Stimulated activated CD8-positive, alpha-beta memory T cell treated with anti-CD3 and anti-CD28 coated beads, Interleukin-4, amount 100 ng/mL, for 24 hours (primary cell): Measurements from ENCODE around the gene GATM.

Experiments
- DNase-seq: peaks from one replicate; pipeline ENCODE4 v3.0.0-alpha.2; 2020; ENCODE audit warnings: low read depth

Gene GATM

GRCh38 chr15:45378149-45378912 lies at the start of gene GATM:
Gene GATM (minus strand): TSS chr15:45378544. CDS start chr15:45378453, 91 bp downstream.
- DNase-seq = peak; percentile 27

- DNase-seq = no peak
Observed at GRCh38 chr15:45427085-45427484, 48.7 kb upstream of the GATM start.

GRCh38 chr15:45425135-45425534 lies 46.8 kb upstream of the GATM start:
- no peak for DNase-seq

GRCh38 chr15:45424429-45424828 lies 46.1 kb upstream of the GATM start:
- no peak for DNase-seq

- DNase-seq = no peak
Observed at GRCh38 chr15:45417303-45417950, 39.1 kb upstream of the GATM start.

- DNase-seq = no peak
Observed at GRCh38 chr15:45414215-45414885, 36.0 kb upstream of the GATM start.

- no peak for DNase-seq
Observed at GRCh38 chr15:45409596-45409995, 31.3 kb upstream of the GATM start.

GRCh38 chr15:45407786-45408185 lies 29.4 kb upstream of the GATM start:
- no peak for DNase-seq

GRCh38 chr15:45402955-45403877 lies 24.9 kb upstream of the GATM start:
- peak; percentile 8 for DNase-seq

- peak; percentile 94 for DNase-seq
Observed at GRCh38 chr15:45402162-45402954, 24.0 kb upstream of the GATM start.

GRCh38 chr15:45401665-45402161 lies 23.4 kb upstream of the GATM start:
- no peak for DNase-seq

GRCh38 chr15:45399381-45400212 lies 21.3 kb upstream of the GATM start:
- DNase-seq = no peak

GRCh38 chr15:45397116-45397665 lies 18.8 kb upstream of the GATM start:
- DNase-seq = no peak

GRCh38 chr15:45395943-45396342 lies 17.6 kb upstream of the GATM start:
- DNase-seq = no peak

GRCh38 chr15:45394681-45395080 lies 16.3 kb upstream of the GATM start:
- DNase-seq = no peak

GRCh38 chr15:45393851-45394250 lies 15.5 kb upstream of the GATM start:
- no peak for DNase-seq

- no peak for DNase-seq
Observed at GRCh38 chr15:45392584-45392855, 14.2 kb upstream of the GATM start.

- DNase-seq = no peak
Observed at GRCh38 chr15:45391746-45392583, 13.6 kb upstream of the GATM start.

GRCh38 chr15:45389351-45389750 lies 11.0 kb upstream of the GATM start:
- DNase-seq = no peak
